WI38 (cell line): ENCODE measurements around the gene SERPINF2.
"Not testable (repeated sequence)": the region's sequence is repeated elsewhere in the genome, so short reads cannot be mapped to it uniquely, and the experiment has no call there.

ENCODE experiments used
- H3K4me3 ChIP-seq: 2 replicates; pipeline ENCODE4 v1.5.1; 2011; ENCODE audit warnings: low read depth, mild to moderate bottlenecking, control low read depth, low read length
- CTCF ChIP-seq: IDR thresholded peaks from 2 replicates; pipeline ENCODE4 v1.5.1; 2012; ENCODE audit warnings: low read depth, mild to moderate bottlenecking, control low read depth, low read length

Gene SERPINF2

GRCh38 chr17:1718362-1719165 lies 24.1 kb upstream of the SERPINF2 start:
- no peak overlapping the region for H3K4me3 ChIP-seq
- TF ChIP-seq CTCF, result no peak

- peak; percentile 98 for TF ChIP-seq CTCF
- no peak overlapping the region for H3K4me3 ChIP-seq
Measured at GRCh38 chr17:1720856-1721386, 21.8 kb upstream of the SERPINF2 start.

- H3K4me3 ChIP-seq, result not testable (repeated sequence)
Measured at GRCh38 chr17:1722022-1722421, 20.6 kb upstream of the SERPINF2 start.

GRCh38 chr17:1724351-1724868 lies 18.3 kb upstream of the SERPINF2 start, which contains the start of gene WDR81:
WDR81 (plus strand) TSS chr17:1724704; CDS start chr17:1724960, 256 bp downstream.
- TF ChIP-seq CTCF, result no peak
- peak within 1 kb of the TSS; percentile 63 for H3K4me3 ChIP-seq

- TF ChIP-seq CTCF, result no peak
- H3K4me3 ChIP-seq, result peak overlapping the region; percentile 63
Measured at GRCh38 chr17:1724869-1725641, 17.6 kb upstream of the SERPINF2 start.

- TF ChIP-seq CTCF, result no peak
- no peak overlapping the region for H3K4me3 ChIP-seq
Measured at GRCh38 chr17:1725642-1726511, 16.8 kb upstream of the SERPINF2 start.

- no peak for TF ChIP-seq CTCF
- H3K4me3 ChIP-seq, result no peak overlapping the region
Measured at GRCh38 chr17:1726626-1727257, 15.9 kb upstream of the SERPINF2 start.
